ENCODE data around the gene TEFM. TPM values are rescaled to one million over a fixed set of nuclear protein-coding genes. Genes with fewer than 3 reads are reported as not detected.

The TEFM gene
- total and polyA plus RNA-seq, 3 donors from 2014 or later, result 8.7 to 16.2 (median 10.9) TPM

- TF ChIP-seq CTCF (IDR thresholded peaks at IDR 0.05) (no peak), POLR2A (IDR thresholded peaks at IDR 0.05) (no peak)
- 90 to 100% methylated on average over 1 of the region's 1 CpG for WGBS, 2 donors
- no peaks in the 10 kb centered on the region for H3K4me1 ChIP-seq
- DNase-seq, result no peak
- H3K9me3 ChIP-seq, result no peaks in the 10 kb centered on the region
- intact Hi-C loops (cut with DNase I; ENCODE audit: low total_unique reads), result no loop called here
- no peak overlapping the region for H3K4me3 ChIP-seq
- no peaks in the 10 kb centered on the region for H3K36me3 ChIP-seq (ENCODE audit: low read depth, missing control alignments)
- H3K27ac ChIP-seq, result no peak overlapping the region
- no peaks in the 10 kb centered on the region for H3K27me3 ChIP-seq
Measured at GRCh38 chr17:30864636-30865035, 41.4 kb downstream of the TEFM start.

- DNase-seq, result no peak
- H3K27ac ChIP-seq, result no peak overlapping the region
- TF ChIP-seq CTCF (IDR thresholded peaks at IDR 0.05), result no peak
- TF ChIP-seq POLR2A (IDR thresholded peaks at IDR 0.05), result no peak
- intact Hi-C loops (cut with DNase I; ENCODE audit: low total_unique reads), result no loop called here
- H3K9me3 ChIP-seq, result no peaks in the 10 kb centered on the region
- no peak overlapping the region for H3K4me3 ChIP-seq
- H3K36me3 ChIP-seq (ENCODE audit: low read depth, missing control alignments), result no peaks in the 10 kb centered on the region
- H3K27me3 ChIP-seq, result no peaks in the 10 kb centered on the region
- no peaks in the 10 kb centered on the region for H3K4me1 ChIP-seq
- 95 to 96% methylated on average over 9 of the region's 9 CpGs for WGBS, 2 donors
Measured at GRCh38 chr17:30858556-30859250, 47.3 kb downstream of the TEFM start.

- Histone ChIP-seq H3K9me3 (no peaks in the 10 kb centered on the region), H3K27ac (no peak overlapping the region), H3K27me3 (no peaks in the 10 kb centered on the region), H3K36me3 (ENCODE audit: low read depth, missing control alignments) (no peaks in the 10 kb centered on the region), H3K4me3 (no peak overlapping the region), H3K4me1 (no peaks in the 10 kb centered on the region)
- 95 to 97% methylated on average over 3 of the region's 3 CpGs for WGBS, 2 donors
- no peak for TF ChIP-seq CTCF (IDR thresholded peaks at IDR 0.05)
- TF ChIP-seq POLR2A (IDR thresholded peaks at IDR 0.05), result no peak
- intact Hi-C loops (cut with DNase I; ENCODE audit: low total_unique reads), result no loop called here
- DNase-seq, result no peak
Measured at GRCh38 chr17:30854146-30854545, 51.9 kb downstream of the TEFM start.

Small RNAs within 50 kb of the gene (small RNA-seq; reads per million reads assigned to genes)
- gene RNU6-298P, result 0 reads per million in 2 donors

Other genes starting within 250 kb of the TEFM start
- 10 to 100 TPM; 19.9 to 23.5 TPM for gene CRLF3, start 81.5 kb downstream of the TEFM start, total RNA-seq
- 21.8 TPM for gene CRLF3, start 81.5 kb downstream of the TEFM start, polyA plus RNA-seq (ENCODE audit: insufficient read depth, low read depth, low replicate concordance)
- gene ATAD5, start 74.3 kb downstream of the TEFM start, total RNA-seq, result 10 to 100 TPM in 1 of 2 donors, 1 to 10 TPM in 1; 5.5 to 10.2 TPM
- gene ATAD5, start 74.3 kb downstream of the TEFM start, polyA plus RNA-seq (ENCODE audit: insufficient read depth, low read depth, low replicate concordance), result 0.67 TPM
- gene ADAP2, start 15.7 kb upstream of the TEFM start, total RNA-seq, result 1 to 10 TPM; 3.5 to 6.4 TPM
- gene ADAP2, start 15.7 kb upstream of the TEFM start, polyA plus RNA-seq (ENCODE audit: insufficient read depth, low read depth, low replicate concordance), result 7.1 TPM
- 10 to 100 TPM; 20.6 to 24.2 TPM for gene RNF135, start 64.8 kb upstream of the TEFM start, total RNA-seq
- gene RNF135, start 64.8 kb upstream of the TEFM start, polyA plus RNA-seq (ENCODE audit: insufficient read depth, low read depth, low replicate concordance), result 12.9 TPM
- 10 to 100 TPM; 97.6 to 99.0 TPM for gene NF1, start 188.7 kb upstream of the TEFM start, total RNA-seq
- 60.6 TPM for gene NF1, start 188.7 kb upstream of the TEFM start, polyA plus RNA-seq (ENCODE audit: insufficient read depth, low read depth, low replicate concordance)